IMR-90 (cell line): ENCODE measurements around the gene ANKRD11. TPM values are rescaled to one million over a fixed set of nuclear protein-coding genes. Genes with fewer than 3 reads are reported as not detected.

ENCODE experiments used
- ATAC-seq: fragments of 200-7000 bp; cut with Tn5 transposase; 2 replicates; pipeline ENCODE4 v1.9.1; 2020; ENCODE audit warnings: low read depth, mild to moderate bottlenecking, moderate library complexity
- BruUV-seq: library from RNA; stranded (reverse); fragments of 400-500 nt; replicated peaks from 2 replicates; lab custom pipeline; 2021; lab: Mats Ljungman, UMichigan
- CTCF ChIA-PET: fragments of 300-600 bp; formaldehyde crosslinking; extraction: SDS; loops from one replicate; lab custom pipeline; 2021; ENCODE audit warnings: antibody characterized with exemption; lab: Yijun Ruan, JAX
- POLR2A ChIA-PET: fragments of 300-600 bp; sonication (Branson Sonifier 250); formaldehyde crosslinking; loops from one replicate; lab custom pipeline; 2022; ENCODE audit warnings: antibody characterized with exemption; ENCODE audit not compliant: unreplicated experiment; lab: Charles Lee
- DNase-seq: peaks from one replicate; pipeline ENCODE4 v3.0.0; 2013
- H2AFZ ChIP-seq: replicated peaks from 2 replicates; pipeline ENCODE3; 2013; ENCODE audit warnings: low read length, mild to moderate bottlenecking; ENCODE audit not compliant: poor library complexity
- H2AK5ac ChIP-seq: 2 replicates; pipeline ENCODE4 v1.6.1; 2013; ENCODE audit warnings: low read depth, low read length, inconsistent platforms
- H2AK9ac ChIP-seq: replicated peaks from 2 replicates; pipeline ENCODE3; 2013; ENCODE audit warnings: mild to moderate bottlenecking, low read depth, low read length, moderate library complexity; ENCODE audit not compliant: poor library complexity
- H2BK120ac ChIP-seq: 2 replicates; pipeline ENCODE4 v1.6.1; 2013; ENCODE audit warnings: low read depth, low read length, inconsistent platforms
- H2BK15ac ChIP-seq: 3 replicates; pipeline ENCODE4 v1.6.1; 2013; ENCODE audit warnings: low read depth, low read length, inconsistent platforms
- H2BK20ac ChIP-seq: 2 replicates; pipeline ENCODE4 v1.6.1; 2013; ENCODE audit warnings: low read depth, mild to moderate bottlenecking, inconsistent platforms, low read length, moderate library complexity
- H2BK5ac ChIP-seq: 2 replicates; pipeline ENCODE4 v1.6.1; 2013; ENCODE audit warnings: mild to moderate bottlenecking, low read depth, low read length, inconsistent platforms; ENCODE audit not compliant: poor library complexity, severe bottlenecking
- H3K14ac ChIP-seq: replicated peaks from 2 replicates; pipeline ENCODE4 v1.6.1; 2013; ENCODE audit warnings: low read depth, low read length, inconsistent platforms
- H3K18ac ChIP-seq: 2 replicates; pipeline ENCODE4 v1.6.1; 2013; ENCODE audit warnings: low read depth, low read length, control low read depth
- H3K23ac ChIP-seq: 2 replicates; pipeline ENCODE4 v1.6.1; 2013; ENCODE audit warnings: low read depth, low read length, inconsistent platforms
- H3K27ac ChIP-seq: 2 replicates; pipeline ENCODE4 v1.5.1; 2013; ENCODE audit warnings: mild to moderate bottlenecking, control low read depth, low read length; ENCODE audit not compliant: insufficient read depth
- H3K27me3 ChIP-seq: 2 replicates; pipeline ENCODE4 v1.6.1; 2013; ENCODE audit warnings: low read length; ENCODE audit not compliant: control insufficient read depth, insufficient read depth
- H3K36me3 ChIP-seq: 2 replicates; pipeline ENCODE4 v1.6.1; 2013; ENCODE audit warnings: low read length, mixed read lengths; ENCODE audit not compliant: control insufficient read depth, insufficient read depth
- H3K4ac ChIP-seq: 2 replicates; pipeline ENCODE4 v1.6.1; 2013; ENCODE audit warnings: low read depth, low read length, inconsistent platforms
- H3K4me1 ChIP-seq: 2 replicates; pipeline ENCODE4 v1.6.1; 2013; ENCODE audit warnings: low read length, mixed read lengths; ENCODE audit not compliant: control insufficient read depth, insufficient read depth
- H3K4me2 ChIP-seq: 2 replicates; pipeline ENCODE4 v1.6.1; 2013; ENCODE audit warnings: low read depth, mild to moderate bottlenecking, control low read depth, low read length, moderate library complexity
- H3K4me3 ChIP-seq: 2 replicates; pipeline ENCODE4 v1.5.1; 2013; ENCODE audit warnings: low read depth, mild to moderate bottlenecking, control low read depth, low read length, moderate library complexity; ENCODE audit not compliant: insufficient read depth
- H3K56ac ChIP-seq: 2 replicates; pipeline ENCODE4 v1.6.1; 2013; ENCODE audit warnings: low read length, inconsistent platforms; ENCODE audit not compliant: insufficient read depth; ENCODE audit errors: extremely low read depth
- H3K79me1 ChIP-seq, 2 experiments: 2 replicates each; pipeline ENCODE4 v1.6.1; 2013; ENCODE audit warnings: low read length in 2 of 2, inconsistent platforms in 1 of 2, low read depth in 1 of 2
- H3K9ac ChIP-seq: 2 replicates; pipeline ENCODE4 v1.6.1; 2013; ENCODE audit warnings: low read depth, low read length, control low read depth
- H3K9me1 ChIP-seq: 2 replicates; pipeline ENCODE4 v1.6.1; 2013; ENCODE audit warnings: low read length, inconsistent platforms; ENCODE audit not compliant: insufficient read depth
- H3K9me3 ChIP-seq: 2 replicates; pipeline ENCODE4 v1.6.1; 2013; ENCODE audit warnings: low read length; ENCODE audit not compliant: control insufficient read depth, insufficient read depth
- H4K20me1 ChIP-seq: 2 replicates; pipeline ENCODE4 v1.6.1; 2013; ENCODE audit warnings: low read length, inconsistent platforms; ENCODE audit not compliant: insufficient read depth
- H4K5ac ChIP-seq: 2 replicates; pipeline ENCODE4 v1.6.1; 2013; ENCODE audit warnings: mild to moderate bottlenecking, low read depth, low read length, control low read depth
- H4K8ac ChIP-seq, 2 experiments: 2 replicates each; pipeline ENCODE4 v1.6.1; 2013; ENCODE audit warnings: low read depth in 2 of 2, low read length in 2 of 2, control low read depth in 1 of 2, inconsistent platforms in 1 of 2
- H4K91ac ChIP-seq: 2 replicates; pipeline ENCODE4 v1.6.1; 2013; ENCODE audit warnings: low read depth, low read length, inconsistent platforms; ENCODE audit not compliant: insufficient read depth
- BHLHE40 ChIP-seq: fragments of 150-350 bp; IDR thresholded peaks from 2 replicates; pipeline ENCODE4 v1.6.1; 2016; ENCODE audit warnings: mild to moderate bottlenecking, low read depth, low read length
- CEBPB ChIP-seq: IDR thresholded peaks from 2 replicates; pipeline ENCODE4 v1.6.1; 2012; ENCODE audit warnings: low read depth, low read length, improper control_type of control experiment
- CHD1 ChIP-seq: IDR thresholded peaks from 2 replicates; pipeline ENCODE4 v1.6.1; 2012; ENCODE audit warnings: low read depth, low read length, improper control_type of control experiment
- FOS ChIP-seq: fragments of 150-350 bp; IDR thresholded peaks from 2 replicates; pipeline ENCODE4 v1.6.1; 2016; ENCODE audit warnings: low read depth, low read length
- MAFK ChIP-seq: IDR thresholded peaks from 2 replicates; pipeline ENCODE4 v1.6.1; 2012; ENCODE audit warnings: low read depth, low read length, improper control_type of control experiment
- MAZ ChIP-seq: IDR thresholded peaks from 2 replicates; pipeline ENCODE4 v1.6.1; 2012; ENCODE audit warnings: low read depth, mild to moderate bottlenecking, low read length, improper control_type of control experiment, moderate library complexity, borderline replicate concordance
- MXI1 ChIP-seq: IDR thresholded peaks from 2 replicates; pipeline ENCODE4 v1.6.1; 2012; ENCODE audit warnings: low read depth, mild to moderate bottlenecking, low read length, moderate library complexity, borderline replicate concordance
- NFE2L2 ChIP-seq: fragments of 150-350 bp; IDR thresholded peaks from 2 replicates; pipeline ENCODE4 v1.6.1; 2016; ENCODE audit warnings: low read depth, mild to moderate bottlenecking, low read length
- POLR2A ChIP-seq: IDR thresholded peaks from 2 replicates; pipeline ENCODE4 v1.6.1; 2012; ENCODE audit warnings: mild to moderate bottlenecking, low read depth, low read length
- RAD21 ChIP-seq: IDR thresholded peaks from 2 replicates; pipeline ENCODE4 v1.6.1; 2012; ENCODE audit warnings: low read length, improper control_type of control experiment
- RCOR1 ChIP-seq: IDR thresholded peaks from 2 replicates; pipeline ENCODE4 v1.6.1; 2012; ENCODE audit warnings: mild to moderate bottlenecking, low read length, improper control_type of control experiment; ENCODE audit not compliant: insufficient replicate concordance
- RFX5 ChIP-seq: IDR thresholded peaks from 2 replicates; pipeline ENCODE4 v1.8.0; 2012; ENCODE audit warnings: low read depth, mild to moderate bottlenecking, low read length, moderate library complexity
- SMC3 ChIP-seq: fragments of 150-350 bp; IDR thresholded peaks from 2 replicates; pipeline ENCODE4 v1.6.1; 2016; ENCODE audit warnings: low read depth, mild to moderate bottlenecking, antibody characterized with exemption, low read length, moderate library complexity
- WGBS, 2 experiments: methylation state at CpG; one replicate each; pipeline versions ENCODE4 v1.1.5 to v1.1.7; 2013; ENCODE audit warnings: missing lambda C conversion rate in 2 of 2; ENCODE audit not compliant: insufficient read length in 1 of 2; ENCODE audit errors: extremely low coverage in 2 of 2; 5-methylcytosine and 5-hydroxymethylcytosine counted together
- dilution Hi-C: fragments of 300-500 bp; cut with HindIII; formaldehyde crosslinking; loops from one replicate; pipeline ENCODE4 v1.14.3; 2018; ENCODE audit warnings: low sequenced_read_pairs; ENCODE audit not compliant: unreplicated experiment
- in situ Hi-C: fragments of 300-500 bp; cut with MboI; formaldehyde crosslinking; loops from 3 replicates; pipeline ENCODE4 v1.14.3; 2019; ENCODE audit warnings: low sequenced_read_pairs, inconsistent platforms, mixed read lengths
- intact Hi-C: fragments of 100-400 bp; cut with micrococcal nuclease; formaldehyde crosslinking; loops from 2 replicates; pipeline ENCODE4 v1.10.0; 2022
- polyA plus RNA-seq, 3 experiments: library from polyadenylated mRNA; depleted of rRNA; stranded (reverse); fragments of >200 nt; gene quantifications; 2 replicates each; pipeline ENCODE4 v1.2.3, GENCODE V29; 2012; ENCODE audit warnings: low replicate concordance in 1 of 3
- total RNA-seq: library from RNA; depleted of rRNA; stranded (reverse); fragments of >200 nt; gene quantifications from 2 replicates; pipeline ENCODE4 v1.2.3, GENCODE V29; 2012
- TF ChIP-seq, protein P1 (sequence below): conservative IDR thresholded peaks from 2 replicates; pipeline ENCODE4 v1.5.1; 2012; ENCODE audit warnings: mild to moderate bottlenecking, low read depth, low read length, improper control_type of control experiment
- TF ChIP-seq, protein P2 (sequence below): fragments of 150-350 bp; IDR thresholded peaks from 2 replicates; pipeline ENCODE4 v1.6.1; 2017; ENCODE audit warnings: mild to moderate bottlenecking, antibody characterized with exemption, low read length, low read depth
- TF ChIP-seq, protein P3 (sequence below): fragments of 150-350 bp; IDR thresholded peaks from 2 replicates; pipeline ENCODE4 v1.6.1; 2016; ENCODE audit warnings: low read depth, mild to moderate bottlenecking, low read length, moderate library complexity, borderline replicate concordance

ANKRD11 gene
- total and polyA plus RNA-seq, 2 of the 4 experiments (the other 2 are of a cell fraction) = 46.8 to 71.9 TPM

DNA sequence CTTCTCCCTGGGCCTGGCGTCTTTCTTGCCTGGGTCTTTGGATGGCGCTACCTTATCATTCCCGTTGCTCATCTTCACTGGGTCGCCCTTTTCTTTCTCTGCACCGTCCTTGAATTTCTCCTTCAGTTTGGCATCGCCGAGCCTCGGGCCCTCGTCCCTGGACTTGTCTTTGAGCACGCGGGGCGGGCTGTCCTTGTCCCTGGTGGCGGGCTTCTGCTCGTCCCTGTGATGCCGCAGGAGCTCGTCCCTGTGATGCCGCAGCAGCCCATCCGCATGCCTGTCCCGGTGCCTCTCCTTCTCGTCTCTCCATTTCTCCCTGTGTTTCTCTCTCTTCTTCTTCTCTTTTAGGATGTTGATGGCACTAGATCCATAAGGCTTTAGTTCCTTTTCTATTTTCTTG is 208.5 kb downstream of the ANKRD11 start:
- Histone ChIP-seq H3K14ac (no peak overlapping the region), H3K27ac (no peak overlapping the region), H3K4ac (no peak overlapping the region), H3K23ac (no peak overlapping the region), H2BK120ac (no peak overlapping the region), H3K27me3 (no peaks in the 10 kb centered on the region), H3K36me3 (peaks cover 75% of the 10 kb centered on the region), H3K9me3 (no peaks in the 10 kb centered on the region), H3K9ac (no peak overlapping the region), H2AFZ (no peak overlapping the region), H3K4me1 (no peaks in the 10 kb centered on the region), H3K4me2 (no peak overlapping the region), H2BK20ac (no peak overlapping the region), H2BK5ac (no peak overlapping the region), H3K79me1 (peaks cover 26 to 50% of the 10 kb centered on the region in 2 experiments), H2AK5ac (no peak overlapping the region), H2AK9ac (no peak overlapping the region), H4K8ac (no peak overlapping the region), H4K5ac (no peak overlapping the region), H2BK15ac (no peak overlapping the region), H3K18ac (no peak overlapping the region), H4K91ac (no peak overlapping the region), H3K4me3 (no peak overlapping the region), H4K20me1 (peaks cover 18% of the 10 kb centered on the region), H3K56ac (no peak overlapping the region), H3K9me1 (no peaks in the 10 kb centered on the region)
- DNase-seq (no peak), ATAC-seq (no peak)
- dilution Hi-C loops (no loop called here), intact Hi-C loops (no loop called here), in situ Hi-C loops (no loop called here)
- CTCF ChIA-PET = no interaction called here
- POLR2A ChIA-PET = no interaction called here
- no TSS peak for BruUV-seq
- no peak for TF ChIP-seq FOS
- no peak for TF ChIP-seq CHD1
- TF ChIP-seq RFX5 = no peak
- TF ChIP-seq, protein P1, sequence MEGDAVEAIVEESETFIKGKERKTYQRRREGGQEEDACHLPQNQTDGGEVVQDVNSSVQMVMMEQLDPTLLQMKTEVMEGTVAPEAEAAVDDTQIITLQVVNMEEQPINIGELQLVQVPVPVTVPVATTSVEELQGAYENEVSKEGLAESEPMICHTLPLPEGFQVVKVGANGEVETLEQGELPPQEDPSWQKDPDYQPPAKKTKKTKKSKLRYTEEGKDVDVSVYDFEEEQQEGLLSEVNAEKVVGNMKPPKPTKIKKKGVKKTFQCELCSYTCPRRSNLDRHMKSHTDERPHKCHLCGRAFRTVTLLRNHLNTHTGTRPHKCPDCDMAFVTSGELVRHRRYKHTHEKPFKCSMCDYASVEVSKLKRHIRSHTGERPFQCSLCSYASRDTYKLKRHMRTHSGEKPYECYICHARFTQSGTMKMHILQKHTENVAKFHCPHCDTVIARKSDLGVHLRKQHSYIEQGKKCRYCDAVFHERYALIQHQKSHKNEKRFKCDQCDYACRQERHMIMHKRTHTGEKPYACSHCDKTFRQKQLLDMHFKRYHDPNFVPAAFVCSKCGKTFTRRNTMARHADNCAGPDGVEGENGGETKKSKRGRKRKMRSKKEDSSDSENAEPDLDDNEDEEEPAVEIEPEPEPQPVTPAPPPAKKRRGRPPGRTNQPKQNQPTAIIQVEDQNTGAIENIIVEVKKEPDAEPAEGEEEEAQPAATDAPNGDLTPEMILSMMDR = no peak
- TF ChIP-seq SMC3 = no peak
- TF ChIP-seq MXI1 = no peak
- TF ChIP-seq, protein P2, sequence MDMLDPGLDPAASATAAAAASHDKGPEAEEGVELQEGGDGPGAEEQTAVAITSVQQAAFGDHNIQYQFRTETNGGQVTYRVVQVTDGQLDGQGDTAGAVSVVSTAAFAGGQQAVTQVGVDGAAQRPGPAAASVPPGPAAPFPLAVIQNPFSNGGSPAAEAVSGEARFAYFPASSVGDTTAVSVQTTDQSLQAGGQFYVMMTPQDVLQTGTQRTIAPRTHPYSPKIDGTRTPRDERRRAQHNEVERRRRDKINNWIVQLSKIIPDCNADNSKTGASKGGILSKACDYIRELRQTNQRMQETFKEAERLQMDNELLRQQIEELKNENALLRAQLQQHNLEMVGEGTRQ = no peak
- TF ChIP-seq POLR2A = no peak
- TF ChIP-seq RAD21 = no peak
- TF ChIP-seq CEBPB = no peak
- no peak for TF ChIP-seq RCOR1
- no peak for TF ChIP-seq BHLHE40
- no peak for TF ChIP-seq MAFK
- TF ChIP-seq NFE2L2 = no peak
- TF ChIP-seq MAZ = no peak
- TF ChIP-seq, protein P3, sequence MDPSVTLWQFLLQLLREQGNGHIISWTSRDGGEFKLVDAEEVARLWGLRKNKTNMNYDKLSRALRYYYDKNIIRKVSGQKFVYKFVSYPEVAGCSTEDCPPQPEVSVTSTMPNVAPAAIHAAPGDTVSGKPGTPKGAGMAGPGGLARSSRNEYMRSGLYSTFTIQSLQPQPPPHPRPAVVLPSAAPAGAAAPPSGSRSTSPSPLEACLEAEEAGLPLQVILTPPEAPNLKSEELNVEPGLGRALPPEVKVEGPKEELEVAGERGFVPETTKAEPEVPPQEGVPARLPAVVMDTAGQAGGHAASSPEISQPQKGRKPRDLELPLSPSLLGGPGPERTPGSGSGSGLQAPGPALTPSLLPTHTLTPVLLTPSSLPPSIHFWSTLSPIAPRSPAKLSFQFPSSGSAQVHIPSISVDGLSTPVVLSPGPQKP = no peak
- WGBS, 2 experiments = 98% methylated on average over 13 of the region's 20 CpGs; no CpG with 5 or more reads in 1 of the 2 experiments
